B cell (primary cell): ENCODE data around the gene HCRTR2.

Experiments
- EZH2 ChIP-seq: IDR thresholded peaks from 2 replicates; pipeline ENCODE4 v1.6.1; 2012; ENCODE audit warnings: borderline replicate concordance, low read depth, mild to moderate bottlenecking, moderate library complexity, low read length; ENCODE audit not compliant: insufficient read depth, poor library complexity, severe bottlenecking
- TF ChIP-seq, protein P1 (sequence below): fragments of 200-600 bp; IDR thresholded peaks from one replicate; pipeline ENCODE4 v1.8.0; 2022; ENCODE audit warnings: antibody characterized with exemption, mild to moderate bottlenecking

DNA sequence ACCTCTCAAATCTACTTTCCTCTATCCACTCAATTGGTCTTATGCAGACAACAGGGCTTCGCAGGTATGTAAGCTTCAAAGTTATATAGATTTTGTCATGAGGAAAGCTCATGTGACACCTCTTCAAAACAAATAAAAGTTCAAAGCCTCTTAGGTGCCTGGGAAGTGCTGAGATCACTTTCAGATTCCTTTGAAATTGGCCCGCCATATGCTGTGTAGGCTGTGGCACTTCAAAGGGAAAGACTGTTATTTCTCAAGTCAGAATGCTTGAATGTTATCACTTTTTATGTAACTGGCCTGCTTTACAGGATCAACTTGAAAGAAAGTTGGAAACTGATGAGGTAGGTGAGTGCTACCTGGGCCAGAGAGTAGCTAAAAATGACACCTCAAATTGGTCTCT, 85.9 kb downstream of the HCRTR2 start:
- TF ChIP-seq, protein P1, sequence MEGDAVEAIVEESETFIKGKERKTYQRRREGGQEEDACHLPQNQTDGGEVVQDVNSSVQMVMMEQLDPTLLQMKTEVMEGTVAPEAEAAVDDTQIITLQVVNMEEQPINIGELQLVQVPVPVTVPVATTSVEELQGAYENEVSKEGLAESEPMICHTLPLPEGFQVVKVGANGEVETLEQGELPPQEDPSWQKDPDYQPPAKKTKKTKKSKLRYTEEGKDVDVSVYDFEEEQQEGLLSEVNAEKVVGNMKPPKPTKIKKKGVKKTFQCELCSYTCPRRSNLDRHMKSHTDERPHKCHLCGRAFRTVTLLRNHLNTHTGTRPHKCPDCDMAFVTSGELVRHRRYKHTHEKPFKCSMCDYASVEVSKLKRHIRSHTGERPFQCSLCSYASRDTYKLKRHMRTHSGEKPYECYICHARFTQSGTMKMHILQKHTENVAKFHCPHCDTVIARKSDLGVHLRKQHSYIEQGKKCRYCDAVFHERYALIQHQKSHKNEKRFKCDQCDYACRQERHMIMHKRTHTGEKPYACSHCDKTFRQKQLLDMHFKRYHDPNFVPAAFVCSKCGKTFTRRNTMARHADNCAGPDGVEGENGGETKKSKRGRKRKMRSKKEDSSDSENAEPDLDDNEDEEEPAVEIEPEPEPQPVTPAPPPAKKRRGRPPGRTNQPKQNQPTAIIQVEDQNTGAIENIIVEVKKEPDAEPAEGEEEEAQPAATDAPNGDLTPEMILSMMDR: no peak
- no peak for TF ChIP-seq EZH2
